ENCODE measurements around the gene CFAP46.

GRCh38 chr10:132991706-132992432 lies 49.5 kb upstream of the CFAP46 start:
- TF ChIP-seq CTCF (conservative IDR thresholded peaks at IDR 0.05; ENCODE audit: low read depth, low read length) (no peak), RCOR1 (IDR thresholded peaks at IDR 0.05; ENCODE audit: insufficient replicate concordance, low read length) (no peak), MXI1 (IDR thresholded peaks at IDR 0.05; ENCODE audit: borderline replicate concordance, low read depth, low read length) (no peak), POLR2A (IDR thresholded peaks at IDR 0.05; ENCODE audit: low read depth, low read length) (no peak), CEBPB (IDR thresholded peaks at IDR 0.05; ENCODE audit: low read depth, low read length) (no peak), SMC3 (IDR thresholded peaks at IDR 0.05; ENCODE audit: low read depth, low read length) (no peak), FOS (IDR thresholded peaks at IDR 0.05; ENCODE audit: low read depth, low read length) (no peak), MAZ (IDR thresholded peaks at IDR 0.05; ENCODE audit: borderline replicate concordance, low read depth, low read length) (no peak), BHLHE40 (IDR thresholded peaks at IDR 0.05; ENCODE audit: low read depth, low read length) (no peak), RAD21 (IDR thresholded peaks at IDR 0.05; ENCODE audit: low read length) (no peak), CHD1 (IDR thresholded peaks at IDR 0.05; ENCODE audit: low read depth, low read length) (no peak), MAFK (IDR thresholded peaks at IDR 0.05; ENCODE audit: low read depth, low read length) (no peak)
- TF ChIP-seq, protein P1, sequence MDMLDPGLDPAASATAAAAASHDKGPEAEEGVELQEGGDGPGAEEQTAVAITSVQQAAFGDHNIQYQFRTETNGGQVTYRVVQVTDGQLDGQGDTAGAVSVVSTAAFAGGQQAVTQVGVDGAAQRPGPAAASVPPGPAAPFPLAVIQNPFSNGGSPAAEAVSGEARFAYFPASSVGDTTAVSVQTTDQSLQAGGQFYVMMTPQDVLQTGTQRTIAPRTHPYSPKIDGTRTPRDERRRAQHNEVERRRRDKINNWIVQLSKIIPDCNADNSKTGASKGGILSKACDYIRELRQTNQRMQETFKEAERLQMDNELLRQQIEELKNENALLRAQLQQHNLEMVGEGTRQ (IDR thresholded peaks at IDR 0.05; ENCODE audit: low read depth, low read length), result no peak
